ENCODE data around the gene HCFC1. TPM values are rescaled to one million over a fixed set of nuclear protein-coding genes. Genes with fewer than 3 reads are reported as not detected.

The HCFC1 gene
- total and polyA plus RNA-seq, 9 of the 15 experiments (the other 6 are each of a cell fraction or from before 2014, with no cell fraction given) = 2.8 to 133 (median 17.1) TPM

GRCh38 chrX:153970357-153971123, 1.1 kb downstream of the HCFC1 start (continued):
- TF ChIP-seq, protein P1, sequence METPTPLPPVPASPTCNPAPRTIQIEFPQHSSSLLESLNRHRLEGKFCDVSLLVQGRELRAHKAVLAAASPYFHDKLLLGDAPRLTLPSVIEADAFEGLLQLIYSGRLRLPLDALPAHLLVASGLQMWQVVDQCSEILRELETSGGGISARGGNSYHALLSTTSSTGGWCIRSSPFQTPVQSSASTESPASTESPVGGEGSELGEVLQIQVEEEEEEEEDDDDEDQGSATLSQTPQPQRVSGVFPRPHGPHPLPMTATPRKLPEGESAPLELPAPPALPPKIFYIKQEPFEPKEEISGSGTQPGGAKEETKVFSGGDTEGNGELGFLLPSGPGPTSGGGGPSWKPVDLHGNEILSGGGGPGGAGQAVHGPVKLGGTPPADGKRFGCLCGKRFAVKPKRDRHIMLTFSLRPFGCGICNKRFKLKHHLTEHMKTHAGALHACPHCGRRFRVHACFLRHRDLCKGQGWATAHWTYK (CRISPR knock-in tag; IDR thresholded peaks at IDR 0.05) = peak; percentile 92
- TF ChIP-seq VEZF1 (CRISPR knock-in tag; IDR thresholded peaks at IDR 0.05) (peak; percentile 72), RHOXF2B (CRISPR knock-in tag; conservative IDR thresholded peaks at IDR 0.05) (no peak), MAX (CRISPR knock-in tag; IDR thresholded peaks at IDR 0.05) (peak; percentile 70), SMAD4 (CRISPR knock-in tag; conservative IDR thresholded peaks at IDR 0.05) (0 out of 2 replicates have a peak, but pooled peaks have one; percentile 25), POLR2B (IDR thresholded peaks at IDR 0.05; ENCODE audit: low read depth, partially characterized antibody) (peak; percentile 56), NR2C1 (IDR thresholded peaks at IDR 0.05) (peak; percentile 80; the same call in 1 of the 2 replicates), NR2C1 (tag; IDR thresholded peaks at IDR 0.05) (no peak), PCBP1 (IDR thresholded peaks at IDR 0.05; ENCODE audit: low read depth, low read length, poor library complexity, severe bottlenecking) (peak; percentile 72), RBM22 (IDR thresholded peaks at IDR 0.05; ENCODE audit: low read depth, low read length, poor library complexity, severe bottlenecking) (peak; percentile 15), POLR2A (conservative IDR thresholded peaks at IDR 0.05) (peak; percentile 56), ZC3H4 (CRISPR knock-in tag; IDR thresholded peaks at IDR 0.05; ENCODE audit: borderline replicate concordance) (no peak), JUN (IDR thresholded peaks at IDR 0.05; ENCODE audit: borderline replicate concordance, low read depth, low read length) (no peak), JUN (CRISPR knock-in tag; IDR thresholded peaks at IDR 0.05; ENCODE audit: borderline replicate concordance) (no peak), HIVEP1 (CRISPR knock-in tag; IDR thresholded peaks at IDR 0.05) (0 out of 2 replicates have a peak, but pooled peaks have one; percentile 60), BHLHE40 (IDR thresholded peaks at IDR 0.05; ENCODE audit: low read length) (peak; percentile 80), AFF1 (IDR thresholded peaks at IDR 0.05; ENCODE audit: low read depth in 1 of 2, partially characterized antibody in 2 of 2) (peak in 1 of 2 experiments; percentile 60), ZNF644 (tag; IDR thresholded peaks at IDR 0.05; ENCODE audit: low read depth) (no peak)
- TF ChIP-seq, protein P2, sequence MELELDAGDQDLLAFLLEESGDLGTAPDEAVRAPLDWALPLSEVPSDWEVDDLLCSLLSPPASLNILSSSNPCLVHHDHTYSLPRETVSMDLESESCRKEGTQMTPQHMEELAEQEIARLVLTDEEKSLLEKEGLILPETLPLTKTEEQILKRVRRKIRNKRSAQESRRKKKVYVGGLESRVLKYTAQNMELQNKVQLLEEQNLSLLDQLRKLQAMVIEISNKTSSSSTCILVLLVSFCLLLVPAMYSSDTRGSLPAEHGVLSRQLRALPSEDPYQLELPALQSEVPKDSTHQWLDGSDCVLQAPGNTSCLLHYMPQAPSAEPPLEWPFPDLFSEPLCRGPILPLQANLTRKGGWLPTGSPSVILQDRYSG (tag; conservative IDR thresholded peaks at IDR 0.05; ENCODE audit: low read depth) = 0 out of 2 replicates have a peak, but pooled peaks have one; percentile 43
